ENCODE results near the gene VWC2L.

DNA sequence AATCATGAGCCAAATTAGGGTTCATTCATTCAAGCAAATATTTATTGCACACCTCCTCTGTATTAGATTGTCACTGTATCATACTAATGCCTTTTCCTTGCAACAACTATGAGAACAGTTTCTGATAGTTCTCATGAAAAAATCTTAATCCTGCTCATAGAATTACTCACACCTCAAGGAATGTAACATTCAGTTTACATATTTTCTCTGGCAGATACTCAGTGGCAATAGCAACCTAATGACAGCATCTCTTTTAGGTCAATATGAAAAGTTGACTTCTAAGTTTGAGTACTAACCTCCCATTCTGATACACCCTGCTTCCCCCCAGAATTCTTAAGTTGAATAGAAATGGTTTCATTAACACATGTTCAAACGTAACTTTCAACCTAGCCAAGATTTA is 132.0 kb downstream of the VWC2L start:
- TF ChIP-seq EZH2 (IDR thresholded peaks at IDR 0.05; ENCODE audit: low read depth, low read length, severe bottlenecking), result no peak
- no peak for TF ChIP-seq SUZ12 (IDR thresholded peaks at IDR 0.05; ENCODE audit: low read length)
- TF ChIP-seq, protein P1, sequence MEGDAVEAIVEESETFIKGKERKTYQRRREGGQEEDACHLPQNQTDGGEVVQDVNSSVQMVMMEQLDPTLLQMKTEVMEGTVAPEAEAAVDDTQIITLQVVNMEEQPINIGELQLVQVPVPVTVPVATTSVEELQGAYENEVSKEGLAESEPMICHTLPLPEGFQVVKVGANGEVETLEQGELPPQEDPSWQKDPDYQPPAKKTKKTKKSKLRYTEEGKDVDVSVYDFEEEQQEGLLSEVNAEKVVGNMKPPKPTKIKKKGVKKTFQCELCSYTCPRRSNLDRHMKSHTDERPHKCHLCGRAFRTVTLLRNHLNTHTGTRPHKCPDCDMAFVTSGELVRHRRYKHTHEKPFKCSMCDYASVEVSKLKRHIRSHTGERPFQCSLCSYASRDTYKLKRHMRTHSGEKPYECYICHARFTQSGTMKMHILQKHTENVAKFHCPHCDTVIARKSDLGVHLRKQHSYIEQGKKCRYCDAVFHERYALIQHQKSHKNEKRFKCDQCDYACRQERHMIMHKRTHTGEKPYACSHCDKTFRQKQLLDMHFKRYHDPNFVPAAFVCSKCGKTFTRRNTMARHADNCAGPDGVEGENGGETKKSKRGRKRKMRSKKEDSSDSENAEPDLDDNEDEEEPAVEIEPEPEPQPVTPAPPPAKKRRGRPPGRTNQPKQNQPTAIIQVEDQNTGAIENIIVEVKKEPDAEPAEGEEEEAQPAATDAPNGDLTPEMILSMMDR (IDR thresholded peaks at IDR 0.05; ENCODE audit: control extremely low read depth in 1 of 3, insufficient read depth in 1 of 3, low read depth in 1 of 3, low read length in 3 of 3), result no peak
- TF ChIP-seq HDAC2 (IDR thresholded peaks at IDR 0.05; ENCODE audit: borderline replicate concordance in 1 of 2, low read depth in 2 of 2, low read length in 2 of 2), result no peak
- no peak for TF ChIP-seq POLR2A (IDR thresholded peaks at IDR 0.05; ENCODE audit: control extremely low read depth in 1 of 2, low read depth in 2 of 2, low read length in 2 of 2)
- no peak for TF ChIP-seq RAD21 (IDR thresholded peaks at IDR 0.05 in 1 of 2, conservative IDR thresholded peaks at IDR 0.05 in 1 of 2; ENCODE audit: low read depth in 2 of 2, low read length in 2 of 2)
- no peak for TF ChIP-seq SP1 (IDR thresholded peaks at IDR 0.05; ENCODE audit: low read depth, low read length)
- no peak for TF ChIP-seq JUND (IDR thresholded peaks at IDR 0.05; ENCODE audit: low read length)
- TF ChIP-seq, protein P2, sequence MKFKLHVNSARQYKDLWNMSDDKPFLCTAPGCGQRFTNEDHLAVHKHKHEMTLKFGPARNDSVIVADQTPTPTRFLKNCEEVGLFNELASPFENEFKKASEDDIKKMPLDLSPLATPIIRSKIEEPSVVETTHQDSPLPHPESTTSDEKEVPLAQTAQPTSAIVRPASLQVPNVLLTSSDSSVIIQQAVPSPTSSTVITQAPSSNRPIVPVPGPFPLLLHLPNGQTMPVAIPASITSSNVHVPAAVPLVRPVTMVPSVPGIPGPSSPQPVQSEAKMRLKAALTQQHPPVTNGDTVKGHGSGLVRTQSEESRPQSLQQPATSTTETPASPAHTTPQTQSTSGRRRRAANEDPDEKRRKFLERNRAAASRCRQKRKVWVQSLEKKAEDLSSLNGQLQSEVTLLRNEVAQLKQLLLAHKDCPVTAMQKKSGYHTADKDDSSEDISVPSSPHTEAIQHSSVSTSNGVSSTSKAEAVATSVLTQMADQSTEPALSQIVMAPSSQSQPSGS (IDR thresholded peaks at IDR 0.05; ENCODE audit: low read length), result no peak
- TF ChIP-seq RFX5 (IDR thresholded peaks at IDR 0.05; ENCODE audit: borderline replicate concordance, low read depth, low read length), result no peak
- no peak for TF ChIP-seq PHF8 (conservative IDR thresholded peaks at IDR 0.05; ENCODE audit: low read depth, low read length)
- no peak for TF ChIP-seq CHD2 (IDR thresholded peaks at IDR 0.05; ENCODE audit: low read length)
- TF ChIP-seq POLR2AphosphoS5 (IDR thresholded peaks at IDR 0.05; ENCODE audit: low read depth, low read length), result no peak
- TF ChIP-seq CREB1 (IDR thresholded peaks at IDR 0.05), result no peak

Measured in H1 (cell line).